ENCODE measurements around the gene DALRD3.

The DALRD3 gene

GRCh38 chr3:49057268-49057667 is 38.9 kb upstream of the DALRD3 start:
- TF ChIP-seq PPARA (CRISPR knock-in tag; IDR thresholded peaks at IDR 0.05; ENCODE audit: borderline replicate concordance) = no peak
- TF ChIP-seq TSHZ2 (CRISPR knock-in tag; IDR thresholded peaks at IDR 0.05) = no peak
- no peak for TF ChIP-seq SNAI2 (CRISPR knock-in tag; IDR thresholded peaks at IDR 0.05)
- no peak for TF ChIP-seq ZNF70 (CRISPR knock-in tag; IDR thresholded peaks at IDR 0.05)
- TF ChIP-seq TCF4 (CRISPR knock-in tag; IDR thresholded peaks at IDR 0.05; ENCODE audit: borderline replicate concordance) = no peak
- no peak for TF ChIP-seq ARNTL (CRISPR knock-in tag; IDR thresholded peaks at IDR 0.05; ENCODE audit: borderline replicate concordance, low read depth)
- TF ChIP-seq ISL1 (CRISPR knock-in tag; IDR thresholded peaks at IDR 0.05) = no peak
- TF ChIP-seq OSR1 (CRISPR knock-in tag; IDR thresholded peaks at IDR 0.05) = no peak
- TF ChIP-seq ZNF8 (CRISPR knock-in tag; IDR thresholded peaks at IDR 0.05) = no peak
- TF ChIP-seq CSDC2 (CRISPR knock-in tag; IDR thresholded peaks at IDR 0.05) = no peak
- no peak for TF ChIP-seq ZC3H10 (CRISPR knock-in tag; IDR thresholded peaks at IDR 0.05)
- no peak for TF ChIP-seq ZFP30 (CRISPR knock-in tag; IDR thresholded peaks at IDR 0.05)
- no peak for TF ChIP-seq CREB5 (CRISPR knock-in tag; IDR thresholded peaks at IDR 0.05; ENCODE audit: low read depth)
- no peak for TF ChIP-seq ZFP3 (CRISPR knock-in tag; IDR thresholded peaks at IDR 0.05)
- no peak for TF ChIP-seq POU6F1 (CRISPR knock-in tag; IDR thresholded peaks at IDR 0.05; ENCODE audit: borderline replicate concordance, low read depth)
- TF ChIP-seq GLIS3 (CRISPR knock-in tag; IDR thresholded peaks at IDR 0.05) = no peak
- ATAC-seq = no peak; the same call in 2 of the 3 replicates

- no peak for TF ChIP-seq CSRNP3 (CRISPR knock-in tag; IDR thresholded peaks at IDR 0.05)
- no peak for TF ChIP-seq TCF4 (CRISPR knock-in tag; IDR thresholded peaks at IDR 0.05; ENCODE audit: borderline replicate concordance)
- no peak for ATAC-seq
These were observed 36.0 kb upstream of the DALRD3 start for GRCh38 chr3:49054344-49054862.

GRCh38 chr3:49053543-49053942 is 35.2 kb upstream of the DALRD3 start:
- no peak for TF ChIP-seq CSDC2 (CRISPR knock-in tag; IDR thresholded peaks at IDR 0.05)

GRCh38 chr3:49035281-49035680 is 16.9 kb upstream of the DALRD3 start:
- TF ChIP-seq BACH2 (CRISPR knock-in tag; IDR thresholded peaks at IDR 0.05; ENCODE audit: borderline replicate concordance) (no peak), TOX (CRISPR knock-in tag; IDR thresholded peaks at IDR 0.05; ENCODE audit: borderline replicate concordance) (no peak), ISL1 (CRISPR knock-in tag; IDR thresholded peaks at IDR 0.05) (no peak), PPARA (CRISPR knock-in tag; IDR thresholded peaks at IDR 0.05; ENCODE audit: borderline replicate concordance) (no peak), ZC3H10 (CRISPR knock-in tag; IDR thresholded peaks at IDR 0.05) (no peak), ZNF70 (CRISPR knock-in tag; IDR thresholded peaks at IDR 0.05) (no peak), ARNTL (CRISPR knock-in tag; IDR thresholded peaks at IDR 0.05; ENCODE audit: borderline replicate concordance, low read depth) (no peak), GLIS3 (CRISPR knock-in tag; IDR thresholded peaks at IDR 0.05) (no peak), ZNF565 (CRISPR knock-in tag; conservative IDR thresholded peaks at IDR 0.05; ENCODE audit: low read depth) (no peak), PATZ1 (CRISPR knock-in tag; IDR thresholded peaks at IDR 0.05; ENCODE audit: borderline replicate concordance) (no peak), POU6F1 (CRISPR knock-in tag; IDR thresholded peaks at IDR 0.05; ENCODE audit: borderline replicate concordance, low read depth) (no peak), OSR1 (CRISPR knock-in tag; IDR thresholded peaks at IDR 0.05) (no peak), TSHZ2 (CRISPR knock-in tag; IDR thresholded peaks at IDR 0.05) (no peak)
- no peak for ATAC-seq

More at GRCh38 chr3:49053543-49053942, 35.2 kb upstream of the DALRD3 start:
- no peak for ATAC-seq

All from SK-N-SH treated with all-trans-retinoic acid at 6 μM for 48 hours (cell line).